Activated naive CD8-positive, alpha-beta T cell treated with anti-CD3 and anti-CD28 coated beads, Interleukin-2, amount 50 U/mL, for 16 hours (primary cell): ENCODE results near the gene PIAS3.
"Not testable (repeated sequence)": the region's sequence is repeated elsewhere in the genome, so short reads cannot be mapped to it uniquely, and the experiment has no call there.

ENCODE experiments used
- DNase-seq: peaks from one replicate; pipeline ENCODE4 v3.0.0-alpha.2; 2020; ENCODE audit warnings: low read depth, low spot score

The PIAS3 gene

DNA sequence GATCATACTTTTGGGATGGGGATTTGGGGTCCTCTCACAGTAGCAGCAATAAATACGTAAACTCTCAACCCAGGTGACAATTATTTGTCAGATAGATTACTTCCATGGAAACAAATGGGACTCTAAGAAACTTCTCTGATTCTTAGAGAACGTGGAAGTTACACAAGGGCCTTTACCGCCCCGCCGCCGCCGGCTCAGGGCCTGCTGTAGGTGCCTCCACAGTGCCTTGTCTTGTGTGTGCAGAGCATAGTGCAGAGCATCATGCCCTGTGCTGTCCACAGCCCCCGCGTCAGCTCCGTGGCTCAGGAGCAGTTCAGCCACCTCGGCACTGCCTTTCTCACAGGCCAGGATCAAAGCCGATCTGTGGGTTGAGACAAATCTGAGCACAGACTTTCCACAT is 15.8 kb upstream of the PIAS3 start:
- no peak for DNase-seq

GRCh38 chr1:145871994-145872924 is 13.4 kb upstream of the PIAS3 start:
- no peak for DNase-seq

GRCh38 chr1:145868232-145868631 is 9.4 kb upstream of the PIAS3 start:
- no peak for DNase-seq

- DNase-seq = no peak
Measured at GRCh38 chr1:145863282-145864018, 4.6 kb upstream of the PIAS3 start.

DNA sequence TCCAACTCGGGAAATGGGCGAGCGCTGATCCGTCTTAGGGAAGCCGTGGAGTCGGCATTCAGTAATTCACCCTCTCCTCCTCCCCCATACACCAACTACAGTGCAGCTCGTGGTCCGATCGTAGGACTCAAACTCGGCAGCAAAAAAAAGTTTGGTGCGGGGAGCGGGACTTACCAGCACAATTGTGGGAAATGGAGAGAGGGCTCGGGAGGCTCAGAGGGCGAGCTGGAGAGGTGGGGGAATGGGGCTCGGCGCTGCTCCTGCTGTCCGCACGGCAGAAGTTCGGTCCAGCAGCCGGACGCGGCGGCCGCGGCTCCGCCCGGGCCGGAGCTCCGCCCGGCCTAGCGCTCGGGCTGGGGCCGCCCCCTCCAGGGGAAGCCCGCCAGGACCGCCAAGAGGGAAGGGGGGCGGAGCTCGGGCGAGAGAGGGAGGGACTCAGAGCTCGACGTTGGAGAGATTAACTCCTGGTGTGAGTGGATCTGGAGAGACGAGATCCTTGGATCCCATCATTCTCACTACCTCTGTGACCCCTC is 676 bp upstream of the PIAS3 start:
- peak; percentile 54 for DNase-seq

DNA sequence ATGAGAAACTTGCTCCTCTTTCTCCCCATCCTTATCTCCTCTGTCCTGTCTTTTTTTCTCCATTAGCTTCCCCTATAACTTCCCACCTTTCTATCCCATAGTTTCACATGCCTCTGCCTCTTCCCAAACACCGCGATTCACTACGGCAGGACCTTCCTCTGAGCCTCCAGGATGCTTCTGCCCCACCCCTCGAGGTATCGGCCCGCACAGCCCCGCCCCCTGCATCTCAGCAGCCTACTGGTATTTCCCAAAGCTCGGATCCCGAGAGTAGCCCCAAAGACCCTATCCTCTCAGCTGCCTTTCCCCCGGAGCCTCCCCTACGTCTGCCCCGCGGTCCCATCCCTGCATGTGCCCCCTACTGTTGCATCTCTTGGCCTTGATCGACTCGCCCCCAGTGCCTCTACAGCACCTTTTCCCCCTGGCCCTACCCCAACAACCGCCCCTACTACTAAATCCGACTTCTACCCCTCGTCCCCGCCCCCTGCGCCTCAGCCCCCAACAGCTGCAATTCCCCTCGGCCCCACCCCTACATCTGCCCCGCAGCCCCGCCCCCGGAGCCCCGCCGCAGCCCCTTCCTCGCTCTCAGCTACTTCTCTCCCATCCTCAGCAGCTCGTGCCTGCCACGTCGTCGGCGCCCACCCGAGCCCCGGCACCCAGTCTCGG is 512 bp downstream of the PIAS3 start:
- peak; percentile 41 for DNase-seq

DNA sequence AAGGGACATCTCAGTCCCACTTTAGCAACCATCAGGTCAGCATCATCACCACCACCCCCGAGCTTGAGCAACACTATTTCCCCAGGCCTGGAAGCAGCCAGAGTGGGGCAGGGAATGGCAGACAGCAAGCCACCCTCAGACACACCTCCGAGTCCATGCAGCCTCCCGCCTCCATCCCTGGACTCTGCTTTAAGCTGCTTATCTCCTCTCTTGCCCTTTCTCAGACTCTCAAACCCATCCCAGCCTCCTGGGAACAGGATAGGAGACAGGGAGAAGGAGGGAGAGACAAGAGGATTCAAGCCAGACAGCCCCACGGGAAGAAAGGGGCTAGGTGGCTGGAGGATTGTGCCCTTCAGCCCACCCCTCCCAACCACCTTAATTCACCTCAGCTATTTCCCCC is 1.7 kb downstream of the PIAS3 start:
- no peak for DNase-seq

DNA sequence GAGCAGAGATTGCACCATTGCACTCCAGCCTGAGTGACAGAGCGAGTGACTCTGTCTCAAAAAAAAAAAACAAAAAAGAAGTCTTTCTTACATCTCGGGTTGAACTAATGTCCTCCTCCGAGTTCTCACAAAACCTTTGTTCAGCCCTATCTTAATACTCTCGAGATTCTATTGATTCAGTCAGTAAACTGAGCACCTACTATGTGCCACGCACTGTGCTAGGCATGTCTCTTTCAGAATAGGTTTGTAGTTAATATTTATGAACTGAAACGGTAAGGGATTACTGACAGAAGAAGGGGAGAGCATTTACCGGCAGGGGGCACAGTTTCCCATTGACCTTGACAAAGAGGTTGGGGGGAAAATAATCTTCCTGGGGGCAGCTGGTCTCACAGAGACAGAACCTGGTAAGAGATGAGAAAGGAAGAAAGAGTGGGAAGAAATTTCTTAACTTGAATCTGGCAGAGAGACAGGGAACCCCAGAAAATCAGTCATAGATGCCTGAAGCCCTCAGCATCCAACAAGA is 3.4 kb downstream of the PIAS3 start:
- no peak for DNase-seq

DNA sequence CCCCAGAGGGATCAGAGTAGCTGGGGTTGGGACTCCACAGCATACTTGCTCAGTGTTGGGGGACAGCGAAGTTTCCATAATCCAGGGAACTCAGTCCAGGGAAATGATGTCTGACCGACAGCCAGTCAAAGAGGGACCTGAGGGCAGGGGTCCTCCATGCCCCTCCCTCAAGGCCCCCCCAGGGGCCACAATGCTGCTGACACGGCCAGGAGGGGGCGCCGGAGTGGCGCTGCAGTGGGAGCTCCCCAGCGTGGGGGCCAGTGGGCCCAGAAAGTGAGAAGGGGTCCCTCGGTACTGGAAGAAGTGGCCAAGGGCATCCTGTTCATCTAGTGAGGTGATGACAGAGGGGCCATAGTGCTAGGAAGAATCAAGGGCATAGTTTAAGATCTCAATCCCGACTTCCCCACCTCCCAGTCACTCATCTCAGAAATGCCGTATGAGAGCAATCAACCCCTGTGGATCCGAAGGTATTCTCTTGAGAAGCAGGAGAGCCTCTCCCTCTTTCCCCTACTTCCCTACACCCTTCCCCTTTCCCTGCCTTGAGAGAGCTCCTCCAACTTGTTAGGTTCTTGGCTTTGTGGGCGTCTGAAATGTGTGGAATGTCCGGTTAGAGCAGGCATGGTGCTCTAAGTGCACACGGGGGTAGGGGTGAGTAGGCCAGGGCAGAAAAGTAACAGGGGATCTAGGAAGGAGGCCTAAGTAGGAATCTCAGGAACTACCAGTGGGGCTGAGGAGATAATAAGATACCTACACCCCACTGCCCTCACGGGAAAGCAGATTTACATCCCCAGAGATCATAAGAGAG is 9.3 kb downstream of the PIAS3 start:
- no peak for DNase-seq

DNA sequence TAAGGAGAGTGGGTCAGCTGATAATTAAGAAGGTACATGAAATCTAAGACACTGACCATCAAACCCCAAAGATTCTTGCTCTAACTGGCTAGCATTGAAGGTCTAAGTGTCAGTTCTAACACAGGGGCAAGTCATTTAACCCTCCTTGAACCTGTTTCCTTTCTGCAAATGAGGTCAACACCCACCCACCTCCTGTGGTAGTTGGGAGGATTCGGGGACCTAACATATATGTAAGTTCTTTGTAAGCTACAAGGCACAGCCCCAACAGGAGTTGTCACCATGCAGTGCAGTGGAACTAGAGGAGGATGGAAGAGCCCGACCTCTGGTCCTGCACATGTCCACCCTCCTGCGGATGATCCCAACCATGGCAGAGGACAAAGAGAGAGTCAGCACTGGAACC is 11.1 kb downstream of the PIAS3 start:
- DNase-seq = no peak

GRCh38 chr1:145846201-145846612 is 12.7 kb downstream of the PIAS3 start:
- DNase-seq = no peak

DNA sequence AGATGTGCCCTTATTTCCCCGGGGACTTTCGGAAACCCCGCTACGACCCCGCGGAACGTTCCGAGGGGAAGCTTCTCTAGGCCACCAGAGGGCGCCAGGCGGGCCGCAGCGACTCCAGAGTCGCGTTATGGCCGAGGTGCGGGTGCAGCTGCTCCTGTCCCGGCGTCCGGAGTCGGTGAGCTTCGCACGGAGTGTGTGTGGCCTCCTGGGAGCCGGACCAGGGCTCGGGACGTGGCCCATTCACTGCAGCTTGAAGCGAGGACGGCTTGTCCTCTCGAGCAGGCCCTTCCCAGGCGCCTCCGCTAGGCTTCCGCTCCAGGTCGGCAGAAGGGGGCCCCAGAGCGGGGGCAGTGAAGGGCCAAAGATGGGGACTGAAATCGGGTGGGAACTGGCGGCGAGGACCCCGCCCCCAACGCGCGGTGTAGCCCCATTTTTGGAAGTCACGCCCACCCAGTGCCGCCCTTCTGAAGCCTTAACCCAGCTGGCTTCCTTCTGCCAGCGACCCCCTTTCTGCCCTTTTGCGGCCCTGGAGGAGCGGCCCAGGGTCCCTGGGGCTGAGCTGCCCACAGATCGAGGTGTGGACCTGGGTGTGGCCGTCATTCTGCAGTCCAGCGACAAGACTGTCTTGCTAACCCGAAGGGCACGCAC is 13.2 kb downstream of the PIAS3 start, which contains the start of gene NUDT17:
Gene NUDT17, plus strand, starts transcription at position 117 of the 648 bp plus-strand sequence. Its CDS starts 11 bp downstream, at position 128.
- peak; percentile 47 for DNase-seq

GRCh38 chr1:145845144-145845513 is 13.8 kb downstream of the PIAS3 start:
- DNase-seq = no peak

DNA sequence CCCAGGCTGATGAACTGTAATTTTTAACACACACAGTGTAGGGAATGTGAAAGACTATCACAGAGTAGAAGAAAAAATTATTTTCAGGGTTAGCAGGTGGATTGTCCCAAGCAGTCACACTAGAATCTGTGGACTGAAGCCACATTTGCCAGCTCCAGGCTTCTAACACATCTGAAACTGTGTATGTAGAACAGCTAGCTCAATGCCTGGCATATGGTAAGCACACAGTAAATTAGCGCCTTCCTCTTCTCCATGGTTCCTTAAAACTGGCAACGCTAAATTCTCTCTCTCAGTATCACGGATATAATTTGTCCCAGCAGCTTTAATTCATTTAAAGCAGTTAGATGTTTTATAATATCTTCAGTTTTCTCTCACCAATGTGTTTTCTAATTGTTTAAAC is 15.8 kb downstream of the PIAS3 start:
- no peak for DNase-seq

GRCh38 chr1:145837656-145838055 is 21.2 kb downstream of the PIAS3 start:
- DNase-seq = no peak

GRCh38 chr1:145830810-145831209 is 28.1 kb downstream of the PIAS3 start:
- DNase-seq = not testable (repeated sequence)

DNA sequence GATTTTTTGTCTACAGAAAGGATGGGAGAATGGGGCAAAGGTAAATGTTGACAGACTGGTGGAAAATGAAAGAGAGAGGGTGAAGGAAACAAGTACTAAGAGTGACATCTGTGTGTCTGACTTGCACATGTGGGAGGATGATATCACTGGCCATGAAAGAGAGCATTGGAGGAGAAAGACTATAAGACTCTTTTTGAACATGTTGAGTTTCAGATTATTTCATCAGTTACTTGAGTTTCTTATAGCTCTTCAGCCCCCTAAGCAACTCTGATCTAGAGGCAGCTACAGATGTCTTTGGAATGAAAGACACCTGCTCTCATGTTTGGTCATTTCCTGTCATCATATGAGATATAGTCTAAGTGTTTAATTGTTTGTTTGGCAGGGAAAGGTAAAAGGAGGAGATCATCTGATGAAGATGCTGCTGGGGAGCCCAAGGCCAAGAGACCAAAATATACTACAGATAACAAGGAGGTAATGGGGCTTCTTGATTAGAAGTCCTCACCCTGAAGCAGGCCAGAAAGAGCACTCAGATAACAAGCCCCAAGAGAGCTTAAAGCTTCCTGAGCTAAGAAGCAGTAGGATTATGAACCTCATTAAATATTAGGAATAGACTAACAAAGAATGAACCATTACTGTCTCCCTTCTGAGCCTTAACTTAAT is 30.4 kb downstream of the PIAS3 start:
- DNase-seq = peak; percentile 14

GRCh38 chr1:145827966-145828365 is 30.9 kb downstream of the PIAS3 start:
- no peak for DNase-seq

- no peak for DNase-seq
Measured at GRCh38 chr1:145826030-145826429, 32.9 kb downstream of the PIAS3 start.

- no peak for DNase-seq
Measured at GRCh38 chr1:145824499-145824842, 34.4 kb downstream of the PIAS3 start.
